ENCODE results near the gene TMTC4.

DNA sequence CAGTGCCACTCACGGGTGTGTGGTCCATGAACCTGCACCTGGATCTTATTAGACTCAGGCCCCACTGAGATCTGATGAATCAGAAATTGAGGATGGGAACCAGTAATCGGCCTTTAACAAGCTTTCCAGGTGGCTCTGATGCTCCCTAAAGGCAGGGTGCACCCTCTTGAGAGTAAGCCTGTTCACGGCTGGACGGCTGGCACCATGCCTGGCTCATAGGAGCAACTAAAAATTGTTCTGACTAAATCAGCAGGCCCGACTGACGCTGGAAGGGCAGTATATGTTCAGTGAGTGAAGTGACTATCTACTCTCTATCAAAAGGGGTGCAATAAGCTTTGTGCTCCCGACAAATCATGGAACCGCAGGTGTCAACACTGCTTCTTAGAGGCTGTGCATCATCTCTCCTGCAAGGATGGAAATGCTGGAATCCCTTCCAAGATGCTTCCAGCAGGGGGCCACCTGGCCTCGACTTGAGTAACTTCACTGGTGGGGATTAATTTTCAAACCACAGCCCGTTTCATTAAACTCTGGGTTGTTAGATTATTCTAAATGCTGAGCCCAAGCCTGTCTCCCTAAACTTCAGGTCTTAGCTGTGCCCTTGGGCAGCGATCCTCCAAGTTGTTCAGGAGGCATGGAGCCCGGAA is 28.4 kb downstream of the TMTC4 start:
- TF ChIP-seq POLR2A (IDR thresholded peaks at IDR 0.05) = no peak
- TF ChIP-seq, protein P1, sequence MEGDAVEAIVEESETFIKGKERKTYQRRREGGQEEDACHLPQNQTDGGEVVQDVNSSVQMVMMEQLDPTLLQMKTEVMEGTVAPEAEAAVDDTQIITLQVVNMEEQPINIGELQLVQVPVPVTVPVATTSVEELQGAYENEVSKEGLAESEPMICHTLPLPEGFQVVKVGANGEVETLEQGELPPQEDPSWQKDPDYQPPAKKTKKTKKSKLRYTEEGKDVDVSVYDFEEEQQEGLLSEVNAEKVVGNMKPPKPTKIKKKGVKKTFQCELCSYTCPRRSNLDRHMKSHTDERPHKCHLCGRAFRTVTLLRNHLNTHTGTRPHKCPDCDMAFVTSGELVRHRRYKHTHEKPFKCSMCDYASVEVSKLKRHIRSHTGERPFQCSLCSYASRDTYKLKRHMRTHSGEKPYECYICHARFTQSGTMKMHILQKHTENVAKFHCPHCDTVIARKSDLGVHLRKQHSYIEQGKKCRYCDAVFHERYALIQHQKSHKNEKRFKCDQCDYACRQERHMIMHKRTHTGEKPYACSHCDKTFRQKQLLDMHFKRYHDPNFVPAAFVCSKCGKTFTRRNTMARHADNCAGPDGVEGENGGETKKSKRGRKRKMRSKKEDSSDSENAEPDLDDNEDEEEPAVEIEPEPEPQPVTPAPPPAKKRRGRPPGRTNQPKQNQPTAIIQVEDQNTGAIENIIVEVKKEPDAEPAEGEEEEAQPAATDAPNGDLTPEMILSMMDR (IDR thresholded peaks at IDR 0.05) = no peak
